Prostate gland (tissue), 2 donors: ENCODE data around the gene ZNF200.

Source experiments
- POLR2AphosphoS5 ChIP-seq: sonication (generic); formaldehyde crosslinking; IDR thresholded peaks from one replicate; pipeline ENCODE4 v1.6.1; 2017; ENCODE audit warnings: antibody characterized with exemption
- TF ChIP-seq, protein P1 (sequence below), 4 experiments: fragments of 200-600 bp in 2 of 4; fragments of 450-650 bp in 2 of 4; sonication (generic) in 2 of 4; IDR thresholded peaks; 1 replicate in 3 of 4; 2 replicates in 1 of 4; pipeline ENCODE4 v1.5.1; 2016 to 2019; ENCODE audit warnings: antibody characterized with exemption in 4 of 4, mild to moderate bottlenecking in 2 of 4, moderate library complexity in 2 of 4

DNA sequence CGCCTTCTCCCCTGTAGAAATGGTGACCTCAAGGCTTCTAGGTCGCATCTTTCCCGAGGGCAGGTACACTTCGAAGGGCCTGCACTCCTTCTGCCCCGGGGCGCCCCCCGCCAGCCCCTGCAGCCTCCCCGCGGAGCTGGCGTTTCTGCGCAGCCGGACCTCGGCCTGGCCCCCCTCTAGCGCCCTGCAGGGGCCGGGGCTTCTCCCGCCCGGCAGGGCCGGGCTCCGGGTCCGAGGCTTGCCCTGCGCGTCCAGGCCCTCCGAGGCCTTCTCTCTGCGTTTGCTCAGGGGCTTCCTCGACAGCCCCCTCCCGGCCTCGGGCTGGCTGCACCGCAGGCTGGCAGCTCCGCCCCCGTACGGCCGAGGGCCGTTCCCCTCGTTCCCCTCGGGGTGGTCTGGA, 19.4 kb upstream of the ZNF200 start:
- TF ChIP-seq POLR2AphosphoS5 = no peak
- TF ChIP-seq, protein P1, sequence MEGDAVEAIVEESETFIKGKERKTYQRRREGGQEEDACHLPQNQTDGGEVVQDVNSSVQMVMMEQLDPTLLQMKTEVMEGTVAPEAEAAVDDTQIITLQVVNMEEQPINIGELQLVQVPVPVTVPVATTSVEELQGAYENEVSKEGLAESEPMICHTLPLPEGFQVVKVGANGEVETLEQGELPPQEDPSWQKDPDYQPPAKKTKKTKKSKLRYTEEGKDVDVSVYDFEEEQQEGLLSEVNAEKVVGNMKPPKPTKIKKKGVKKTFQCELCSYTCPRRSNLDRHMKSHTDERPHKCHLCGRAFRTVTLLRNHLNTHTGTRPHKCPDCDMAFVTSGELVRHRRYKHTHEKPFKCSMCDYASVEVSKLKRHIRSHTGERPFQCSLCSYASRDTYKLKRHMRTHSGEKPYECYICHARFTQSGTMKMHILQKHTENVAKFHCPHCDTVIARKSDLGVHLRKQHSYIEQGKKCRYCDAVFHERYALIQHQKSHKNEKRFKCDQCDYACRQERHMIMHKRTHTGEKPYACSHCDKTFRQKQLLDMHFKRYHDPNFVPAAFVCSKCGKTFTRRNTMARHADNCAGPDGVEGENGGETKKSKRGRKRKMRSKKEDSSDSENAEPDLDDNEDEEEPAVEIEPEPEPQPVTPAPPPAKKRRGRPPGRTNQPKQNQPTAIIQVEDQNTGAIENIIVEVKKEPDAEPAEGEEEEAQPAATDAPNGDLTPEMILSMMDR (IDR thresholded peaks at IDR 0.05) = no peak
